Measurements from ENCODE around the gene DEPDC5.

GRCh38 chr22:31917227-31917921 lies 163.6 kb downstream of the DEPDC5 start:
- TF ChIP-seq CTCF (IDR thresholded peaks at IDR 0.05) (no peak), POLR2A (IDR thresholded peaks at IDR 0.05) (no peak), POLR2AphosphoS5 (IDR thresholded peaks at IDR 0.05) (no peak)

All from breast epithelium (tissue), 3 donors.